EL (cell line): Measurements from ENCODE around the gene SMIM26.
"Not testable (repeated sequence)": the region's sequence is repeated elsewhere in the genome, so short reads cannot be mapped to it uniquely, and the experiment has no call there.

ENCODE experiments used
- DNase-seq: peaks from one replicate; pipeline ENCODE4 v3.0.0-alpha.2; 2016

SMIM26 gene, protein sequence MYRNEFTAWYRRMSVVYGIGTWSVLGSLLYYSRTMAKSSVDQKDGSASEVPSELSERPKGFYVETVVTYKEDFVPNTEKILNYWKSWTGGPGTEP

DNA sequence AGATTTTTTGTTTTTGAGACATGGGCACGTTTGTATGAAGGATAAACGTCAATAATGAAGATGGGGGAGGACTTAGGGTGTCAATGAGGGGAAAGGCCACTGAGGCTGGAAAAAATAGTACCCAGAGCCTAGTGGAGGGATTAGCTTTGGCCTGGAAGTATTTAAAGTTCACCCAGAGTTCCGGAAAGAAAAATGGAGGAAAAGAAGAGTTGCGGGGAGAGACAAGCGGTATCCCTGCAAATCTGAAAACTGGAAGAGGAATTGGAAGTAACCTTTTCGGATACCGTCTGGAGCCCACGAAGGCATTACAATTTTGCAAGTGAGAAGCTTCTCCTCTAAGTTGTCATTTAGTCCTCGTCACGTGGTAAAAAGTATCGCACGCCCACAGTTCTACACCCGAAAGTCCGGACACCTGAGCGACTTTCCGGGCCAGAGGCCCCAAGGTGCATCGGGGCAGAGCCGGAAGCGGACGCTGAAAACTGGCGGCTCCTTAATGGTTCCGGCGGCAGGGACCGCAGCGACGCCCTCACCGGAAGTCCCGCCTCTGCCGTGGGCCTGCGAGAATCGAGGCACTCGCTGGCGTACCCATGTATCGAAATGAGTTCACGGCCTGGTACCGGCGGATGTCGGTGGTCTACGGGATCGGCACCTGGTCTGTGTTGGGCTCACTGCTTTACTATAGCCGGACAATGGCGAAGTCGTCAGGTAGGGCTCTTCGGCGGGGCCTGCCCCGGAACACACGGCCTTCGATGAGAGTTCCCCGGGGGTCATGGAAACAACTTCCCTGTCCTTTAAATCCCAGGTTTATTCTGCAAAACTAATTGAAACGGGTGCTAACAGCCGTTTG lies at the start of gene SMIM26:
TSS of gene SMIM26 (plus strand) at position 541 of the 847 bp plus-strand sequence. CDS start at position 588, 47 bp downstream.
- DNase-seq, result peak; percentile 88

DNA sequence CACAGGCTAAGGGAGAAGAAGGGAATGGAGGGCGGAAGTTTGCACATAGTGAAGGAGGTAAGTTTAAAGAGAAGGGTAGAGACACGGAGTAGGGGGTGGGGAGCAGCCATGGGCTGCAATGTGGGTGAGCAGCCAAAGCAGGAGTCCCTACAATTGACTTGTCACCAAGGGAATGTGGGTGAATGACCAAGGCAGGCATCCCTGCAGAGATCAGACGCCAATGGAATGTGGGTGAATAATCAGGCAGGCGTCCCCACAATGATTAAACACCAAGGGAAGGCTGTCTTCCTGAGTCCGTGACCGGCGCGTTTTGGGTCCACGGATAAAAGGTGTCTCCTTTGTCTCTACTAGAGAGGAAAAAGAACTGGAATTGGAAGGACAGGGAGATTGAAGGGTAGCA lies 45.2 kb upstream of the SMIM26 start:
- DNase-seq, result peak; percentile 56

DNA sequence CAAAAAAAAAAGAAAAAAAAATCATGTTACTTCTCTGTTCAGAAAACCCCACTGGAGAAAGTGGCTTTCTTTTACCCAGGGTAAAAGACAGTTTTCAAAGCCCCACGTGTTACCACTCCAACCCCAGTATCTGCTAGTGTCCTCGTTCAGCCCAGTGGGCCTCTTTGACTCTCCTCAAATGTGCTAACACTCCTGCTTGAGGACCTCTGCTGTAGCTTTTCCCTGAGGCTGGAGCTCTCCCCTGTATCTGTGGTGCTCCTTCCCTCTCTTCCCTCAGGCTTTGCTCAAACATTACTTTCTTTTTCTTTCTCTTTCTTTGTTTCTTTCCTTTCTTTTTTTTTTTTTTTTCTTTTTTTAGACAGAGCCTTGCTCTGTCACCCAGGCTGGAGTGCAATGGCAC lies 44.2 kb upstream of the SMIM26 start:
- DNase-seq, result no peak

DNA sequence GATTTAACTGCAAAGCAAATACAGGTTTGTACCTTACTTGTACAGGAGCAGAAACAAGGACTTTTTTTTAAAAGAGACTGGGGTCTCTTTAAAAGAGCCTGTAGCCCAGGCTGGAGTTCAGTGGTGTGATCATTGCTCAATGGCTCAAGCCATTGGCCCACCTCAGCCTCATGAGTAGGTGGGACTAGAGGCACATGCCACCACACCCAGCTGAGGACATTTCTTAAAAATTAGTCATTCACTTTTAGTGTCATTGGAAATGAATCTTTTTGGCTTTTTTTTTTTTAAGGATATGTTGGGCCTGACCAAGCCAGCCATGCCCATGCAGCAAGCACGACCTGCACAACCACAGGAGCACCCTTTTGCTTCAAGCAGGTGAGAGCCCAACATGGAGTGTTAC lies 42.6 kb upstream of the SMIM26 start:
- DNase-seq, result peak; percentile 88

DNA sequence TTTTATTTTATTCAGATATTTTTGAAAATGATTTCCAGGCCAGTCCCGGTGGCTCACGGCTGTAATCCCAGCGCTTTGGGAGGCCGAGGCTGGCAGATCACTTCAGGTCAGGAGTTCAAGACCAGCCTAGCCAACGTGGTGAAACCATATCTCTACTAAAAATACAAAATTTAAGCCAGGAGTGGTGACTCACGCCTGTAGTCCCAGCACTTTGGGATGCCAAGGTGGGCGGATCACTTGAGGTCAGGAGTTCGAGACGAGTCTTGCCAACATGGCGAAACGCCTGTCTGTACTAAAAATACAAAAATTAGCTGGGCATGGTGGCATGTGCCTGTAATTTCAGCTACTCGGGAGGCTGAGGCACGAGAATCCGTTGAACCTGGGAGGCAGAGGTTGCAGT lies 40.5 kb upstream of the SMIM26 start:
- not testable (repeated sequence) for DNase-seq

DNA sequence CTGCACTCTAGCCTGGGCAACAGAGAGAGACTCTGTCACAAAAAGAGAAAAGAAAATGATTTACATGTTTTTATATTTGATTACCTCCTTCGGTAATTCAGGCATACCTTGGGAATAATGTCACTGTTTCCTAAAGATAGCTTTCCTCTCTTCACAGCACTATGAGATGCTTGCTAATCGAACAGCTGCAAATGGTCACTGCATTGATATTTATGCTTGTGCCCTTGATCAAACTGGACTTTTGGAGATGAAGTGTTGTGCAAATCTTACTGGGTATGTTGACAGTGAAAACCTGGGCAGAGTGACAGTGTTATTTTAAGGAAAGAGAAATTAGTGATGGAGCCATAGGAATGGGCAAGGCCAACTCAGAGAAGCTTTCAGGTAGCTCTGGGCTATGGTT lies 39.9 kb upstream of the SMIM26 start:
- DNase-seq, result no peak

DNA sequence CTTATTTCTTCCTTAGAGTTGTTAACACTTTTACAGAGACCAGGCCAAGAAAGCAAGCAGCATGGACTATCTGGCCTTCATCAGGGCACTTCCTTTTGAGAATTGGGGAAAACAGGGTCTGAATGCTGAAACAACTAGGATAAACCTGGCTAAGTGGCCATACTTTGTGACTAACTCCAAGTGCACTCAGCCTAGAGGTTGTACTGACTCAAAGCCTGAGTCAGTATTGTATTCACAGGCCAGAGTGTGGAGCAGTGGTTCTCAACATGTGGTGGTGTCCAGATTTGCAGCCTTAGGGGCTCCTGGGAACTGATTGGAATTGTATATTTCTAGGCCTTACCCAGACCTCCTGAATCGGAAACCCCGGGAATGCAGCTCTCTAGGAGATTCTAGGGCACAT lies 39.4 kb upstream of the SMIM26 start:
- peak; percentile 74 for DNase-seq

DNA sequence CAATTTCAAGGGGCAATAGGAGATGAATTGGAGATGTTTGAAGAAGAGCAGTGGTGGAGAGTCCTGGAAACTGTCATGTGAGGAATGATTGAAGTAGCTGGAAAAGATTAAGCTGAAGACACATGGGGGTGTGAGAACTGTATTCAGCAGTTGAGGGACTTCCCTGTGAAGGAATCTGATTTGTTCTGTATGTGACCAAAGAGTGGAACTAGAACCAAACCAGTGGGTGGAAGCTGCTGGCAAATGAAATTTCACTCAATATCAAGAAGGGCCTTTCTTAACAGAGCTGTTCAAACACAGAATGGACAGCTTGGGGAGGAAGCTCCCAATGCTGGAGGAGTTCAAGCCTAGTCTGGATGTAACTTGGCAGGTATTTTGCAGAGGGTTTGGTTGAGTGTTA lies 38.2 kb upstream of the SMIM26 start:
- DNase-seq, result no peak

DNA sequence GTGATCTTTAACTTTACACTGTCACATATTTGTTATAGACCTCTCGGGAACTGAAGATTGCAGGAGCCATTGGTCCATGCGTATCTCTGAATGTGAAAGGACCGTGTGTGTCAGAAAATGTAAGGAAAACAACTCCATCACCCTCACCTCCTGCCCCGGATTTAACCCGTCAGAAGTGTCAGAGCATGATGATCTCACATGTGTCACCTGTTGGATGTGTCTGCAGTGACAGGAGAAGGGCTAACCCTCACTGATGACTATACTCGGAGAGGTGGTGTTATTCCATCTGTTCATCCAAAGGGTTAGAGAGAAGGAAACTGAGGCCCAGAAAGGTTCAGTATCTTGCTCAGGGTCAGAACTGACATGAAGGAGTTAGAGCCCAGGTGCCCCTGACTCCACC lies 34.6 kb upstream of the SMIM26 start:
- no peak for DNase-seq

DNA sequence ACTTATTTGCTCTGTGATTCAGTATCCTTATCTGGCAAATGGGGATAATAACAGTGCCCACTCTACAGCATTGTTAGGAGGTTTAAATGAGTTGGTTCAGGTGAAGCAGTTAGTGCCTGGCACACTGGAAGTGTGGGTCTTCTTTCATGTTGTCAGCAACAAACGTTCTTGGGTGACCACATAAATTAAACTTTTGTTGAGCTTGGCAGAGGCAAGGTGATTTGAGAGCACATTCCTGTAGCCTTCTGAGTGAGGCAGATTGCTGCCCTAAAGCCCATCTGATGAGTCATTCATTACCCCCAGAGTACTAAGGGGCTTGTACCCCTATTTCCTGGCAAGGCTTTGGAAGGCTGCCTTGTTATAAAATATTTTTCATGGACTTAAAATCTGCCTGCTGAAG lies 33.7 kb upstream of the SMIM26 start:
- DNase-seq, result peak; percentile 13

DNA sequence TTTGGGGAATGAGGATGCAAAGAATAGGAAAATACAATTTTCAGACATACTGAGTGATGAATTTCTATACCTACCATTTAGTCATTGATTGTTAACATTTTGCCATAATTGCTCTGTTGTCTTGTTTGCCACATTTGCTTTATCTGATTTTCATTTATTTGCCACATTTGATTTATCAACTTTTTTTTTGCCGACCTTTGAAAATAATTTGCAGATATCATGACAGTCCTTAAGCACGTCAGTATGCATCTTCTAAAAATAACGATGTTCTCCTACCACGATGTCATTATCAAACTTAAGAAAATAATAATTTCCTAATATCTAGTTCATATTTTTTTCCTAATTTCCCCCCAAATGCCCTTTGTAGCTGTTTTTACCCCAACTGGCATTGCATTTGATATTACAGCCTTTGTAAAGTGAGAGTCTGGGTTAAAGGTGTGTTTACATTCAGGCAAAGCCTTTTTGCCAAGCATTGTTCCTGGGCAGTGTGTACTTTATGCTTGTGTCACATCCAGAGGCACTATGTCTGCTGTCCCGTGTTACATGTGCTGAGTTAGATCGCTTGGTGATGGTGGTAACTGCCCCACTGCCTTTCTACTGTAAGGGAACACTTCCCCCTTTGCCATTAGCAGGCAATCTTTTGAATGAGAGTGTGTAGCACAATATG lies 33.1 kb upstream of the SMIM26 start:
- DNase-seq, result no peak

DNA sequence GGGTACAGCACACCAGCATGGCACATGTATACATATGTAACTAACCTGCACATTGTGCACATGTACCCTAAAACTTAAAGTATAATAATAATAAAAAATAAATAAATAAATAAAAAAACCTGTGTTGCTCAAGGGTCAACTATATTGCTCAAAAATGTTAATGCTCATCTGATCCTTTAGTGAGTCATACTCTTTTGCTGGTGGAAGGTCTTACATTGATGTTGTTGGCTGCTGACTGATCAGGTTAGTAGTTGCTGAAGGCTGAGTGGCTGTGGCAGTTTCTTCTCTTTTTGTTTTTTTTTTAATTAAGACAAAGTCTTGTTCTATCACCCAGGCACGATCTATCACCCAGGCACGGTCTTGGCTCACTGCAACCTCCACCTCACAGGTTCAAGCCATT lies 29.6 kb upstream of the SMIM26 start:
- peak; percentile 18 for DNase-seq

DNA sequence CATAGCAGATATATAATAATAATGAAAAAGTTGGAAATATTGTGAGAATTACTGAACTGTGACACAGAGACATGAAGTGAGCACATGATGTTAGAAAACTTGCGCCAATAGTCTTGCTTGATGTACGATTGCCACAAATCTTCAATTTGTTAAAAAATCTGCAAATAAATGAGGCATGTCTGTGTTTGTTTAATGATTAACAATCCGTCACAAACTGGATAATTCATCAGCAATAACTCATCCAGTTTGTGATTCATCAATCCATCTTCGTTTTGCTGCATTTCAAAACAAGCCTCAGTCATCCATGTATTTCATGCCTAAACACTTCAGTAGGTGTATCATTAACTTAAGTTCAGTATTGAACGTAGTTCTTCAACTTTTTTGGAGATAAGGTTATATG lies 25.5 kb upstream of the SMIM26 start:
- DNase-seq, result peak; percentile 7

DNA sequence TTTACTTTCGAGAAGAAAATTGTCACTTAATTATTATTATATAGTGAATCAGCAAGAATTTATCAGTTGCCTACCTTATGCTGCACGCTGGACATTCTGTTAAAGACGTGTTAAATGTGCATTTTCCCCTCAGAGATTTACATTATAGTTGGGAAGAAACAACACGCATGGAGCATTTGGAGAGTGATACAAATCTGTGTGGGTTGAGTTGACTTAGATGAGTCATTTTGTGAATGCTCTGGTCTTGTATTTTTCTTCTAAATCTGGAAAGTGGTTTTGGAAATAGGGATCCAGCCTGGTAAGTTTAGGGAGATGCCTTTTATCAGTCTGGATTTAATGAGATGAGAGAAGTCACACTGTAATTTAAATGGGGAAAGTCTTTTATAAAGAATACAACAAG lies 24.0 kb upstream of the SMIM26 start:
- DNase-seq, result no peak

DNA sequence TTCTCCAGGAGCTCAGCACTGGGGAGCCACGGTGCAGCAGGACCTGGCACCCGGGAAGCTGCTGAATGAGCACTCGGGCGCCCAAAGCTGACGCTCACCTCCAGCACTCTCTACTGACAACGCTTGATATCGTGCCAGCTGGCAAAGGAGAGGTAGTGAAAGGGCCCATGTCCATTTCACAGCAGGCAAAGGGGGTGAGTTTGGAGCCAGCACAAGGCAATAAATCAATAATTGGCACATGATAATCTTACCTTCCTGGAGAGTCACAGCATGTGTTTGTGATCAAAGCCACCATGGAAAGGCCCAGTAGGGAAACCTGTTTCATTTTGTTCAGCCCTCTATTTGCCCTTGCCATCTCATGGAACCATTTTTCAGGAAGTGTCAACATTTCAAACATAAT lies 23.3 kb upstream of the SMIM26 start:
- no peak for DNase-seq

DNA sequence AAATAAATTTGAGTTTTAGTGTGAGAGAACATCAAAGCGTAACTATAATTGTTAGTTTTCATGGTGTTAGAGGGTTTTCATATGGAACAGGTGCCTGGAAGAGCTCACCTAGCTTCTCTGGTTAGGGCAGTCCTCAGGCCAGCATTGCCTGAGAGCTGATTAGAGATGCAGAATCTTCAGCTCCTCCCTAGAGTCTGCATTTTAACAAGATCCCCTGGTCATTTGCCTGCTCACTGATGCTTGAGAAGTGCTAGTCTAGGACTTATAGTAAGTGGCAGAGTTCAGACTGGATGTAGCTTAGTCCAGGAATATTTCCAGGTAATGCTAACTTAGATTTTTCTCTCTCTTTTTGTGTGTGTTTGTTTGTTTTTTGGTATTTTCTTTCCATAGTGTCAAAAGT lies 21.7 kb upstream of the SMIM26 start:
- no peak for DNase-seq

DNA sequence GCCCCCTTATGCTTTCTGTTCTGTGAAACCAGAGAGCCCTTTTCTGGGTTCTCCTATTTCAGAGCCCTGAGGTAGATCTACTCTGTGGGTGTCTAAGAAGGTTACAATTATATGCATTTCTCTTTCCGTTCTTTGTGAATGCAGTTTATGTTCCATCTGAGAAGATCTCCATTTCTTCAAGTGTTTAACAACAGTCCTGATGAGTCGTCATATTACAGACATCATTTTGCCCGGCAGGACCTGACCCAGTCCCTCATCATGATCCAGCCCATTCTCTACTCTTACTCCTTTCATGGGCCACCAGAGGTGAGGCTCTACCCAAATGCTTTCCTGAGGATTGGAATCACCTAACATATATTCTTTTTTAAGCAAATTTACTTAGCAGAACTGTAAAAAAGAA lies 18.8 kb upstream of the SMIM26 start:
- DNase-seq, result no peak

DNA sequence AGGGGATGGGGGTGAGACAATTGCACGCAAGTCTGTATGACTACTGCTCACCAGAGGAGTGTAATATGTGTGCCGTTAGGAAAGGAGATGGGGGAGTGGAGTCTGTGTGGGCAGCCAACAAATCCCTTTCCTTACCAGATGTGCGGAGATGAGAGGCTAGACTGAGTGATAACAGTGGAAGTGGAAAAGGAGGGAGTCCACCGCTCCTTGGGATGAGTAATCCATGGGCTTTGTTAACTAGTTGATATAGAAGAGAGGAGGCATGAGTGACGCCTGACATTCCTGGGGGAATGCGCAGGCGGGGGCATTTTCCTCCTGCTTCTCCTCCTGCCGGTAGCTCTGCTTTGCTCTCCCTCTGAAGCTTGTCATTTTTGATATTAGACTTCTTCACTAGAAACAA lies 13.5 kb upstream of the SMIM26 start:
- DNase-seq, result no peak

DNA sequence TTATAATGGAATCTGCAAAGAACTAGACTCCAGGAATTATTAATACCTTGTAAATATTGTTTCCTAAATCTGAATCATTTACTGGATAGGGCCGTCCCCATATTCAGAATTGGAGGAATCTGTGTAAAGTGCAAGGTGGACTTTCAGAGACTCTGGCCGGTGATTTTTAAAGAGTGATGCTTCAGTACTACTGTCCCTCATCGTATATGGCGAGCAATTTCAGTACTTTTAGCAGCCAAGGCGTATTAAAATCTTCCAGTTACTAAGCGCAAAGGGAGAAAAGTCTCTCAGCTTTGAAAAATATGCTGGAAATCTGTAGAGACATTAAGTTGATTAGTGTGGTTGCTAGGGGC lies 483 bp downstream of the SMIM26 start:
- DNase-seq, result no peak

DNA sequence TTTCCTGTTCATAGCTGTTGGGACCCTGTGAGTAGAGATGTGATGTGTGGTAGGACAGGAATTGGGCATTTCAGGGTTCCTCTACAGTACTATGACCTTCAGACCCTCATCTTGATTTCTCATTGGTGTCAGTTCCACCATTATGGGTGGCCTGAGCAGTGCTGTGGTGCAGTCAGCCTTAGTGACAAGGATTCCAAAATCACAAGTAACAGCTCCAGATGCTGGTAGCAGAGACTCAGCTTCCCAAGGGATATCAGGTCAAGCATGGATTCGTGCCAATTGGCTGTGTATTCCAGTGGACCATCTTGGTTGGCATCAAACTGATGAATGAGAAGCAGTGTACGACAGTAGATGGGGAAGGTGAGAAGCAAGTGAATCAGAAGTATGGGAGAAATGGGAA lies 3.8 kb downstream of the SMIM26 start:
- no peak for DNase-seq

DNA sequence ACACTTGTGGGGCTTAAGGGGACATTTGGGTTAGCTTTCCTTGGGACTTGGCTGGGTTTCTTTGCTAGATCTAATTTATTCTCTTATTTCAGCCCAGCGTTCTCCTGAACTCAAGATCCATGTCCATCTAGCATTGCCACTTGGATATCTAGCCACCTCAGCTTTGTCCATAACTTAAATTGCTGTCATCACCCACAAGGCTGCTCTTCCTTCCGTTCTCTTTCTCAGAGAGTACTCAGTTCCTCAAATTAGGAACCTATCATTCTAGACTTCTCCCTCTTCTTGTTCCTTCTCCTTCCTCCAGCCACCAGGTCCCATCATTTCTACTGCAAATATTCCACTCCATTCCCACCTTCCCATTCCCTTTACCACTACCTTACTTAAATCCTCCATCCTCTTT lies 4.3 kb downstream of the SMIM26 start:
- DNase-seq, result no peak

DNA sequence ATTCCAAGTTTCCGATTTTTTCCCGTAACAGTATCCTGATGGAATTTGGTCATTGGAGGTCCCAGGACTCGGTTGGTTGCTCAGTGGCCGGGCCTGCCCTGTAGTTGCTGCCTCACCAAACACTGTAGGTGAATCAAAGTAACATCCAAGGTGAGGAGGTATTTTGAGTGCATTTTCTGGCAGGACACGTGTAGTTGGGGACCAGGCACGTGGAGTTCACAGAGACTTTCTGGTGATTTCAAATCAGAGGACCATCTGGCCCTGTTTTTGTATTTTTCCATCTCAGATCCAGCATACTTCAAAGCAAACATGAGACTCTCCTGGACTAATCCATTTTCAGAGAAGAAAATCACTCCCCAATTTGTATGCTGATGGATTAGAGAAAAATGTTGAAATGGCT lies 10.7 kb downstream of the SMIM26 start:
- DNase-seq, result no peak

DNA sequence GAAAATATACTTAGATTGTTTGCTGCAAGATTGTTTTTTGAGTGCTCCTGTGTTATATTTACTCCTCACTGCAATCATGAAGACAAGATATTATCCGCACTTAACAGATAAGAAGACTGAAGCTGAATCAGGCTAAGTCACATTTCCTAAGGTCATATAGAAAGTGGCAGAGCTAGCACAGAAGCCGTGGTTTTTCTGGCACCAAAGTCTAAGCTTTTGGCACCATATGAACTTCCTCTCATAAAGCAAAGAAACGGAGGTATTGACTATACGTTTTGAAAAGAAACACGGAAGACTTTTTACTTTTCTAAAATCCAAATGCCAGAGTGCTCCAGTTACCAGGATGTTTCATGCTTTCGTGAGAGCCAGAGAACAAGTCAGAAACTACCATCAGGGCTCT lies 11.3 kb downstream of the SMIM26 start:
- DNase-seq, result no peak

DNA sequence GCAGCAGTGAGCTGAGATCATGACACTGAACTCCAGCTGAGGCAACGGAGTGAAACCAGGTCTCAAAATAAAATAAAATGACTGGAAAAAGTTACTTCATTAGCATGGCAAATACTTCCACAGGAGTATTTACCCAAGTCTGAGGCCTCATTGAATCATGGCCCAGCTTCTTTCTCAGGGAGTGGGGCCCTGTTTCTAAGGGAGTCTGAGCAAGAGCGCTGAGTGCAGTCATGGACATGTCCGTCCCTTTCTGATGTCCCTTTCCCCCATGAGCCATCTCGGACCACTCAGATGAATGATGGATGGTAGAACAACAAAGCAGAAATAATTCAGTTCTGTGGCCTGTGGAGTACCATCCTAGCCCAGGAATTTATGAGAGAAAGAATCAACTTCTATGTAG lies 12.8 kb downstream of the SMIM26 start:
- DNase-seq, result no peak

DNA sequence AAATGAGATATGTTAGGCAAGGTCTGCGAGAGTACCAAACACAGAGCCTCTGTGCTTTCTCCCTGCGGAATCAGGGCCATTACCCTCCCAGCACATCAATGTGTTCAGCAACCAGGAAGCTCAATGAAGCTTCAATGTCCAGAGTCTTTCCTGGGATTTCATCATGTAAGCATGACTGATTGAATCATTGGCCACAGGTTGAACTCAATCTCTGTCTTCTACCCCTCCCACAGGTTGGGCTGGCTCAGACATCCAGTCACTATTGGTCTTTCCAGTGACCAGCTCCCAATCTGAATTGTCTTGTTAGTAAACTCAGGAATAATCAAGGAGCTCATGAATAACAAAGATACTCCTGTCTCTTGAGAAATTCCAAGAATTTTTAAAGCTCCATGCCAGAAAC lies 17.9 kb downstream of the SMIM26 start:
- peak; percentile 49 for DNase-seq
